Neuronal stem cell (in vitro differentiated cells): ENCODE data around the gene AOPEP.
"Not testable (repeated sequence)": the region's sequence is repeated elsewhere in the genome, so short reads cannot be mapped to it uniquely, and the experiment has no call there.

Source experiments
- DNase-seq: peaks from one replicate; pipeline ENCODE4 v3.0.0-alpha.2; 2013; ENCODE audit warnings: low spot score
- H2AFZ ChIP-seq: one replicate; pipeline ENCODE4 v1.6.1; 2013; ENCODE audit warnings: mild to moderate bottlenecking, low read length, inconsistent platforms
- H2AK5ac ChIP-seq: 2 replicates; pipeline ENCODE4 v1.6.1; 2013; ENCODE audit warnings: low read depth, mild to moderate bottlenecking, inconsistent platforms, low read length, moderate library complexity, mixed read lengths
- H2BK120ac ChIP-seq: 2 replicates; pipeline ENCODE4 v1.6.1; 2013; ENCODE audit warnings: low read depth, mild to moderate bottlenecking, inconsistent platforms, low read length, moderate library complexity, mixed read lengths
- H2BK12ac ChIP-seq: one replicate; pipeline ENCODE4 v1.6.1; 2013; ENCODE audit warnings: low read length, inconsistent platforms
- H2BK15ac ChIP-seq: 2 replicates; pipeline ENCODE4 v1.6.1; 2013; ENCODE audit warnings: mild to moderate bottlenecking, low read length, inconsistent platforms, mixed read lengths
- H2BK5ac ChIP-seq: one replicate; pipeline ENCODE4 v1.6.1; 2013; ENCODE audit warnings: inconsistent platforms, mild to moderate bottlenecking, low read length, moderate library complexity
- H3K14ac ChIP-seq: one replicate; pipeline ENCODE4 v1.6.1; 2013; ENCODE audit warnings: low read length, inconsistent platforms
- H3K18ac ChIP-seq: 2 replicates; pipeline ENCODE4 v1.6.1; 2013; ENCODE audit warnings: low read length, inconsistent platforms
- H3K23ac ChIP-seq: 2 replicates; pipeline ENCODE4 v1.6.1; 2013; ENCODE audit warnings: low read depth, mild to moderate bottlenecking, mixed read lengths, low read length, inconsistent platforms; ENCODE audit not compliant: poor library complexity
- H3K27ac ChIP-seq: replicated peaks from 3 replicates; pipeline ENCODE4 v1.5.1; 2013; ENCODE audit warnings: low read length, inconsistent platforms
- H3K27me3 ChIP-seq, 3 experiments: 2 replicates each; pipeline ENCODE4 v1.6.1; 2013; ENCODE audit warnings: low read length in 3 of 3, mild to moderate bottlenecking in 2 of 3, inconsistent platforms in 1 of 3, low read depth in 1 of 3, mixed read lengths in 1 of 3, moderate library complexity in 1 of 3; ENCODE audit not compliant: control insufficient read depth in 3 of 3, insufficient read depth in 3 of 3
- H3K36me3 ChIP-seq, 2 donors: replicated peaks in 1 of 2; 2 replicates each; pipeline ENCODE4 v1.6.1; 2013; ENCODE audit warnings: low read length in 2 of 2; ENCODE audit not compliant: control insufficient read depth in 2 of 2, insufficient read depth in 2 of 2
- H3K4ac ChIP-seq: 2 replicates; pipeline ENCODE4 v1.6.1; 2013; ENCODE audit warnings: inconsistent platforms, mild to moderate bottlenecking, low read length, moderate library complexity
- H3K4me1 ChIP-seq, 2 donors: 1 replicate in 1 of 2; 2 replicates in 1 of 2; pipeline ENCODE4 v1.6.1; 2013; ENCODE audit warnings: low read length in 2 of 2, low read depth in 1 of 2; ENCODE audit not compliant: control insufficient read depth in 2 of 2, insufficient read depth in 1 of 2
- H3K4me2 ChIP-seq: one replicate; pipeline ENCODE4 v1.6.1; 2013; ENCODE audit warnings: mild to moderate bottlenecking, low read length, inconsistent platforms; ENCODE audit not compliant: insufficient read depth, poor library complexity, severe bottlenecking
- H3K4me3 ChIP-seq, 2 donors: 2 replicates each; pipeline ENCODE4 v1.5.1; 2013; ENCODE audit warnings: low read length in 2 of 2, mild to moderate bottlenecking in 2 of 2, inconsistent platforms in 1 of 2, moderate library complexity in 1 of 2
- H3K79me1 ChIP-seq: one replicate; pipeline ENCODE4 v1.6.1; 2013; ENCODE audit warnings: low read depth, mild to moderate bottlenecking, inconsistent platforms, low read length, moderate library complexity
- H3K9ac ChIP-seq: one replicate; pipeline ENCODE4 v1.6.1; 2013; ENCODE audit warnings: mild to moderate bottlenecking, low read depth, low read length, inconsistent platforms; ENCODE audit not compliant: poor library complexity
- H3K9me3 ChIP-seq, 2 donors: replicated peaks in 1 of 2; 2 replicates each; pipeline versions ENCODE3 to v1.6.1; 2013; ENCODE audit warnings: low read length in 2 of 2, mild to moderate bottlenecking in 2 of 2, inconsistent platforms in 1 of 2, low read depth in 1 of 2, mixed read lengths in 1 of 2, moderate library complexity in 1 of 2; ENCODE audit not compliant: control insufficient read depth in 2 of 2, insufficient read depth in 1 of 2
- H4K8ac ChIP-seq: one replicate; pipeline ENCODE4 v1.6.1; 2013; ENCODE audit warnings: low read depth, mild to moderate bottlenecking, inconsistent platforms, low read length, moderate library complexity
- H4K91ac ChIP-seq: one replicate; pipeline ENCODE4 v1.6.1; 2013; ENCODE audit warnings: low read length, low read depth, mild to moderate bottlenecking, inconsistent platforms; ENCODE audit not compliant: poor library complexity
- WGBS, 2 donors: extraction: QIAGEN DNeasy Blood & Tissue Kit; methylation state at CpG; one replicate each; pipeline ENCODE4 v1.1.7; 2013; ENCODE audit warnings: missing lambda C conversion rate in 2 of 2, mixed read lengths in 1 of 2; ENCODE audit not compliant: insufficient read length in 2 of 2, insufficient replicate concordance in 1 of 2; ENCODE audit errors: extremely low coverage in 2 of 2; 5-methylcytosine and 5-hydroxymethylcytosine counted together

The AOPEP gene

DNA sequence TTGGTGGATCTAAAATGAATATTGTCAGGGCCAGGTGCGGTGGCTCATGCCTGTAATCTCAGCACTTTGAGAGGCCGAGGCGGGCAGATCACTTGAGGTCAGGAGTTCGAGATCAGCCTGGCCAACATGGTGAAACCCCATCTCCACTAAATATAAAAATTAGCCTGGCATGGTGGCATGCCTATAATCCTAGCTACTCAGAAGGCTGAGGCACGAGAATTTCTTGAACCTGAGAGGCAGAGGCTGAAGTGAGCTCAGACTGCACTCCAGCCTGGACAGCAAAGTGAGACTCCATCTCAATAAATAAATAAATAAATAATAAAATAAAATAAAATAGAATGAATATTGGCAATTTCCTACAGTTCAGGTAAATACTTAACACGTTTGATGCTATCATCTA lies 213.8 kb downstream of the AOPEP start:
- WGBS, 2 donors, result no CpG with 5 or more reads among the region's 6 CpGs
- not testable (repeated sequence) for H4K8ac ChIP-seq, H3K9me3 ChIP-seq, H2BK12ac ChIP-seq, H3K14ac ChIP-seq, H3K36me3 ChIP-seq, H3K27me3 ChIP-seq, H3K18ac ChIP-seq, H3K4ac ChIP-seq, H4K91ac ChIP-seq, H2BK5ac ChIP-seq, H3K27ac ChIP-seq, DNase-seq, H2AFZ ChIP-seq, H3K4me2 ChIP-seq, H3K9ac ChIP-seq, H2BK120ac ChIP-seq, H3K23ac ChIP-seq, H2BK15ac ChIP-seq, H3K4me3 ChIP-seq, H3K79me1 ChIP-seq, H2AK5ac ChIP-seq
- H3K4me1 ChIP-seq, result peaks cover under 1 to 14% of the 10 kb centered on the region in 2 donors

DNA sequence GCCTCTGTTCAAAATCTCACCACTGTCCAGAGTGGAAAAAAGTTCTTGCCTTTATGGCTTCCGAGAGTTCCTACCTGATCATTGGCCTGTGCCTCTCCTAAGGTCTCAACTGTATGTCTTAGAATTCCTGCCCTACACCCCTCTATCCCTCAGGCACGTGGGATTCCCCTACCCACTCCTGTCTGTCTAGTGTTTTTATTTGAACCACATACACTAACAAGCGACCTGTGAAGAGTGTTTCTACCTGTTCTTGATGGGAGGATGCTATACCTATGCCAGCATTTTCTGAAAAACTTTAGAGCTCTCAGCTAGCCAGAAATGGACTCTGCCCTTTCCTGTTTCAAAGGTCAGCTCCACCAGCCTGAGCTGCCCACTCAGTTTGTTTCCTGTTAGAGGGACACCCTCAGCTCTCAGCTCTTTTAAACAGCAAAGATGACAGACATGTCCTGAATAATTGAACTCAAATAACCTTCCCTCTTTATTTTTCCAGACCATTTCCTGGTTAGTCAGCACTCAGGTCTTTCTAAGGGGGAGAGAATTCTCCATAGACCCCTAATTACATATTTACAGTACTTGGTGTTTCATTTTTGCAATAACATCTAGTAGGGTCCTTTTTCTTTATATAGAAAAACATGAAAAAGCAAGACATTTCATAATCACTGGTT lies 214.8 kb downstream of the AOPEP start:
- Histone ChIP-seq H2BK120ac (no peak overlapping the region), H3K27ac (no peak overlapping the region), H3K4me2 (no peak overlapping the region)

DNA sequence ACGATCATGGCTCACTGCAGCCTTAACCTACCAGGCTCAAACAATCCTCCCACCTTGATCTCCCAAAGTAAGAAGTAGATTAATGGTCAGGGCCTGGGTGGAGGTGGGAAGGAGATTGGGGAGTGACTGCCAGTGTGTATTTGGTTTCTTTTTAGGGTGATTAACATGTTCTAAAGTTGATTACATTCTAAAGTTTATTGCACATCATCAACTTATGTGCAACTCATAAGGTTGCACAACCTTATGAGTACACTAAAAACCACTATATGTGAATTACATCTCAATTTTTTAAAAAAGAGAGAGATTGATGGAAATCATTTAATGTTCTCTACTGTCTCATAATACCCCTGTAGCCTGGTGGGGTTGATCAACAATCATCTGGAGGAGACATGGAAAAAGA lies 218.1 kb downstream of the AOPEP start:
- H2AK5ac ChIP-seq, result no peak overlapping the region
- no peak overlapping the region for H3K27ac ChIP-seq
- H3K4me1 ChIP-seq, result peaks cover 9 to 18% of the 10 kb centered on the region in 2 donors
- no peak overlapping the region for H2BK12ac ChIP-seq
- no peaks in the 10 kb centered on the region for H3K27me3 ChIP-seq
- no peaks in the 10 kb centered on the region for H3K79me1 ChIP-seq
- H2AFZ ChIP-seq, result no peak overlapping the region
- H3K9ac ChIP-seq, result no peak overlapping the region
- DNase-seq, result no peak
- H3K4ac ChIP-seq, result no peak overlapping the region
- H3K4me3 ChIP-seq, result no peak overlapping the region
- no peak overlapping the region for H2BK15ac ChIP-seq
- no peak overlapping the region for H3K14ac ChIP-seq
- H3K18ac ChIP-seq, result no peak overlapping the region
- no peak overlapping the region for H3K23ac ChIP-seq
- H4K8ac ChIP-seq, result no peak overlapping the region
- no CpG with 5 or more reads among the region's 1 CpG for WGBS, 2 donors
- no peaks in the 10 kb centered on the region for H3K9me3 ChIP-seq
- no peak overlapping the region for H2BK5ac ChIP-seq
- H4K91ac ChIP-seq, result no peak overlapping the region
- H3K36me3 ChIP-seq, result no peaks in the 10 kb centered on the region
- H2BK120ac ChIP-seq, result no peak overlapping the region
- no peak overlapping the region for H3K4me2 ChIP-seq

More for the DNA sequence above, 214.8 kb downstream of the AOPEP start:
- H3K23ac ChIP-seq, result no peak overlapping the region
- H4K8ac ChIP-seq, result no peak overlapping the region
- no peak overlapping the region for H2BK5ac ChIP-seq
- no peak overlapping the region for H2AK5ac ChIP-seq
- H4K91ac ChIP-seq, result no peak overlapping the region
- no peak overlapping the region for H3K18ac ChIP-seq
- H2BK12ac ChIP-seq, result no peak overlapping the region
- H3K4me3 ChIP-seq, result no peak overlapping the region
- H2AFZ ChIP-seq, result no peak overlapping the region
- DNase-seq, result no peak
- no peak overlapping the region for H3K4ac ChIP-seq
- no peak overlapping the region for H3K9ac ChIP-seq
- H3K27me3 ChIP-seq, result no peaks in the 10 kb centered on the region
- peaks cover 3 to 14% of the 10 kb centered on the region in 2 donors for H3K4me1 ChIP-seq
- no peak overlapping the region for H2BK15ac ChIP-seq
- WGBS, 2 donors, result no CpG with 5 or more reads among the region's 3 CpGs
- H3K14ac ChIP-seq, result no peak overlapping the region
- H3K9me3 ChIP-seq, result no peaks in the 10 kb centered on the region
- no peaks in the 10 kb centered on the region for H3K36me3 ChIP-seq
- H3K79me1 ChIP-seq, result no peaks in the 10 kb centered on the region

DNA sequence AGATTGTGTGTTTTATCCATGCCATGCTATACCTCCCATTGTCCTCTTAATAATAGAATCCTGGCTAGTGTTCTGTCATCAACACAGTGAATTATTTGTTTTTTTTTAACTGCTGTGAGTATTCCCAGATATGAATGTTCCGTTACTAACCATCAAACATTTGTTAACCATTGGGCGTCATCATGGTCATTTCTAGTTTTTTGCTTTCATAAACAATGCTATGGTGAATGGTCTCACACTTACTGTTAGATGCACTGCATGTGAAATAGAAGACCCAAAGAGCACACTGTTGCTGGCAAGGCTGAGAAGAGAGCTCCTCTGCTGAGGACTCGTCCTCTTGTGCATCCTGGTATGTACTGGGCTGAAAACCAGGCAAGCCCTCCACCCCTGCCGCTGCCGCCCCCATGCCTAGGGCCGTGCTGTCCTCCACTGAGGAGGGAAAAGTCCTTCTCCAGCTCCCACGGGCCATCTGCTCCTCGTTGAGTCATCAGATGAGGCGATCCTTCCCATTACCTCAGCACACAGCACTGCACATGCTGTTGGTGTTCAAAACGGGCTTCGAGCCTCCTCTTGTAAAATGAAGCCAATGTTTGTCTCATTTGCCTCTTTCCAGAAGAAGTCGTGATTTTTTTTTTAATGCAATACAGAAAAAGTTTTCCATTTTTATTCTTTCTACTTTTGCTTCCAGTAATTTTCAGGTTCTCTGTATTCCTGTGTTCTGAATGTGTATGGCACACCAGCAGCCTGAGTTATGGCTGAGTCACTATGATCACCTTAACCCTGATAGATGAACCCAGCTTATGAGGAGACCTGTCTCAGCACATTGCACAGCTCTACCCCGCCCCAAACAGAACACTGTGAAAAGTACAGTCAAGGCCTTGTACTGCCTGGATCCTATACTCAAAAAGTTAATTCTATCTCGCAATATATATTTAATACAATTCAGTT lies 219.0 kb downstream of the AOPEP start:
- Histone ChIP-seq H4K91ac (no peak overlapping the region), H3K79me1 (no peaks in the 10 kb centered on the region), H3K9ac (peak overlapping the region; percentile 78), H3K36me3 (no peaks in the 10 kb centered on the region), H3K4me1 (peaks cover 14 to 18% of the 10 kb centered on the region in 2 donors), H3K27me3 (no peaks in the 10 kb centered on the region), H2AK5ac (no peak overlapping the region), H3K4ac (no peak overlapping the region), H3K4me3 (no peak overlapping the region), H3K18ac (no peak overlapping the region), H3K14ac (peak overlapping the region; percentile 41), H4K8ac (no peak overlapping the region), H2AFZ (no peak overlapping the region), H3K4me2 (no peak overlapping the region), H2BK15ac (no peak overlapping the region), H3K27ac (no peak overlapping the region), H2BK120ac (no peak overlapping the region), H3K23ac (peak overlapping the region; percentile 34), H2BK12ac (no peak overlapping the region), H3K9me3 (no peaks in the 10 kb centered on the region), H2BK5ac (no peak overlapping the region)
- WGBS, 2 donors, result no CpG with 5 or more reads among the region's 14 CpGs
- no peak for DNase-seq
